Naive thymus-derived CD4-positive, alpha-beta T cell (primary cell): ENCODE measurements around the gene NEK10. TPM values are rescaled to one million over a fixed set of nuclear protein-coding genes. Genes with fewer than 3 reads are reported as not detected.
A peak's percentile ranks its signal among the peaks of the same experiment; 100 is the strongest.

ENCODE experiments used
- ATAC-seq: fragments of 150-1000 bp; cut with Tn5 transposase; 2 replicates; pipeline ENCODE4 v1.10.0; 2021; ENCODE audit warnings: mild to moderate bottlenecking, moderate library complexity
- CTCF ChIA-PET: fragments of 350-600 bp; sonication (Branson Sonifier 250); formaldehyde crosslinking; loops from one replicate; lab custom pipeline; 2021; ENCODE audit warnings: antibody characterized with exemption; lab: Charles Lee
- POLR2A ChIA-PET: fragments of 350-600 bp; sonication (Branson Sonifier 250); formaldehyde crosslinking; loops from one replicate; lab custom pipeline; 2021; ENCODE audit warnings: antibody characterized with exemption, inconsistent platforms; lab: Charles Lee
- DNase-seq, 9 donors: peaks; one replicate each; pipeline versions ENCODE4 v3.0.0 to v3.0.0-alpha.2; 2020 to 2022; ENCODE audit warnings: mixed read lengths in 1 of 9
- H3K27ac ChIP-seq: one replicate; pipeline ENCODE4 v1.7.0; 2013; ENCODE audit warnings: mild to moderate bottlenecking, low read depth, low read length, moderate library complexity
- H3K27me3 ChIP-seq, 2 donors: one replicate each; pipeline ENCODE4 v1.7.0; 2013; ENCODE audit warnings: low read length in 2 of 2, mild to moderate bottlenecking in 2 of 2, moderate library complexity in 2 of 2; ENCODE audit not compliant: control insufficient read depth in 2 of 2, insufficient read depth in 2 of 2
- H3K36me3 ChIP-seq, 3 experiments: 1 replicate in 2 of 3; 2 replicates in 1 of 3; pipeline ENCODE4 v1.7.0; 2013; ENCODE audit warnings: low read length in 3 of 3, mild to moderate bottlenecking in 3 of 3, moderate library complexity in 1 of 3; ENCODE audit not compliant: insufficient read depth in 3 of 3, control insufficient read depth in 2 of 3
- H3K4me1 ChIP-seq, 2 donors: one replicate each; pipeline ENCODE4 v1.7.0; 2013; ENCODE audit warnings: low read length in 2 of 2, mild to moderate bottlenecking in 2 of 2, moderate library complexity in 1 of 2; ENCODE audit not compliant: control insufficient read depth in 2 of 2, insufficient read depth in 2 of 2
- H3K4me3 ChIP-seq: 2 replicates; pipeline ENCODE4 v1.7.0; 2013; ENCODE audit warnings: mild to moderate bottlenecking, low read length
- H3K9me3 ChIP-seq, 3 experiments: 1 replicate in 2 of 3; 2 replicates in 1 of 3; pipeline ENCODE4 v1.7.0; 2013; ENCODE audit warnings: low read length in 3 of 3; ENCODE audit not compliant: control insufficient read depth in 2 of 3
- H3K27ac Mint-ChIP-seq, 9 donors: one replicate each; pipeline ENCODE4 v1.8.0; 2020 to 2022; ENCODE audit warnings: mixed read lengths in 9 of 9, mild to moderate bottlenecking in 8 of 9, moderate library complexity in 5 of 9, inconsistent platforms in 2 of 9
- H3K27me3 Mint-ChIP-seq, 5 donors: one replicate each; pipeline ENCODE4 v1.8.0; 2021 to 2022; ENCODE audit warnings: mixed read lengths in 5 of 5, mild to moderate bottlenecking in 1 of 5
- H3K36me3 Mint-ChIP-seq, 5 donors: one replicate each; pipeline ENCODE4 v1.8.0; 2020 to 2022; ENCODE audit warnings: mixed read lengths in 5 of 5, mild to moderate bottlenecking in 3 of 5, inconsistent platforms in 1 of 5
- H3K4me1 Mint-ChIP-seq, 7 donors: one replicate each; pipeline ENCODE4 v1.8.0; 2020 to 2022; ENCODE audit warnings: mixed read lengths in 7 of 7, mild to moderate bottlenecking in 3 of 7, inconsistent platforms in 1 of 7
- H3K4me3 Mint-ChIP-seq, 10 donors: one replicate each; pipeline ENCODE4 v1.8.0; 2020 to 2022; ENCODE audit warnings: mild to moderate bottlenecking in 10 of 10, mixed read lengths in 10 of 10, moderate library complexity in 6 of 10, inconsistent platforms in 2 of 10
- H3K9me3 Mint-ChIP-seq, 11 donors: one replicate each; pipeline ENCODE4 v1.8.0; 2020 to 2022; ENCODE audit warnings: mixed read lengths in 11 of 11, mild to moderate bottlenecking in 4 of 11, inconsistent platforms in 1 of 11, moderate library complexity in 1 of 11
- intact Hi-C, 2 donors: fragments of 100-400 bp; cut with micrococcal nuclease; formaldehyde crosslinking; loops; one replicate each; pipeline ENCODE4 v1.15.1; 2023
- polyA plus RNA-seq, 2 donors: library from polyadenylated mRNA; unstranded; fragments of 300-500 nt; fragmentation: Illumina TruSeq; gene quantifications; one replicate each; pipeline ENCODE4 v1.2.3, GENCODE V29; 2021
- total RNA-seq, 6 experiments: library from RNA in 5 of 6; stranded (reverse) in 5 of 6; gene quantifications; 1 replicate in 5 of 6; 2 replicates in 1 of 6; pipeline ENCODE4 v1.2.3 and lab custom pipeline; 2021 to 2026

NEK10 gene
- total and polyA plus RNA-seq, 7 experiments from 2014 or later, result 0.64 to 2.0 (median 0.95) TPM; not detected in 2

DNA sequence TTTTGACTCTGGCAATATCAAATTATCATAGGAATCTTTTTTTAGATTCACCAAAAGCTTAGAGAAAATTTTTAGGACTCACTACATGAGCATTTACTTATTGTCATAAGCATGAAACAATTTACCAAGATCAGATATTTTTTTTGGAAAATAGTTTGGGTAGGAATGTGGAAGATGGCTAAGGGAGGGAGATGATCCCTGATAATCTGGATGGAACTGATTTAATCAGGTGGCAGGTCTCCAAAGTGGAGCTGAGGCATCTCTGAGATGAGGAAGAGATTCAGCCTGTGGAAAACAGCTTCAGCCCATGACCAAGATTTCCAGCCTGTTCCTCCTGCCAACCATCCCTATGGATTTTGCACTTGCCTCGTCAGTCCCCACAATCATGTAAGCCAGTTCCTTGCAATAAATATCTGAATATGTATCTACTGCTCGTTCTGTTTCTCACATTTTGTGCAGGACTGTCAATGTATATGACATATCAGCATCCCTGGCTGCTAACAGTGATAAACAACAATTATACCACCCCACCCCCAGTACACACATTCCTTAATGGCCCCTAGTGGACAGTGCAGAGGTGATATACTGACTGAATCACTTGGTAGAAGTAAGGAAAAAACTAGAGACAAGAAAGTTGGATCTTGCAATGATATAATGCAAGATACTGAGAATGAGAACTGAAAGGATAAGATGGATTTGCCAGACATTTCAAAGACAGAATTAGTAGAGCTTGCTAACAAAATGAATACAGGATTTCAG lies 183.8 kb downstream of the NEK10 start:
- no peaks in the 10 kb centered on the region for H3K4me1 ChIP-seq
- H3K9me3 Mint-ChIP-seq, result no peaks in the 10 kb centered on the region
- no peak overlapping the region for H3K27ac Mint-ChIP-seq
- no peak overlapping the region for H3K27ac ChIP-seq
- ChIA-PET CTCF (no interaction called here), POLR2A (interaction anchor here (0.6 kb wide), 1 partner anchor 1107 kb away, joined by 3 read pairs; no protein-coding TSS in a partner anchor)
- peaks cover 0 to 4% (median 0%) of the 10 kb centered on the region in 5 donors for H3K27me3 Mint-ChIP-seq
- no peaks in the 10 kb centered on the region for H3K4me1 Mint-ChIP-seq
- H3K4me3 ChIP-seq, result no peak overlapping the region
- H3K4me3 Mint-ChIP-seq, result no peak overlapping the region
- no peaks in the 10 kb centered on the region for H3K36me3 ChIP-seq
- no peaks in the 10 kb centered on the region for H3K36me3 Mint-ChIP-seq
- H3K9me3 ChIP-seq, result no peaks in the 10 kb centered on the region
- H3K27me3 ChIP-seq, result no peaks in the 10 kb centered on the region
- intact Hi-C loops, result no loop called here
- ATAC-seq (no peak), DNase-seq (no peak)

GRCh38 chr3:27184261-27184660 lies 184.9 kb downstream of the NEK10 start:
- no peak overlapping the region for H3K27ac ChIP-seq
- DNase-seq (no peak), ATAC-seq (no peak)
- H3K27me3 ChIP-seq, result no peaks in the 10 kb centered on the region
- Mint-ChIP-seq H3K4me1 (no peaks in the 10 kb centered on the region), H3K27me3 (peaks cover 0 to 4% (median 0%) of the 10 kb centered on the region in 5 donors), H3K9me3 (no peaks in the 10 kb centered on the region), H3K36me3 (no peaks in the 10 kb centered on the region), H3K4me3 (no peak overlapping the region), H3K27ac (no peak overlapping the region)
- CTCF ChIA-PET, result no interaction called here
- no peak overlapping the region for H3K4me3 ChIP-seq
- H3K4me1 ChIP-seq, result no peaks in the 10 kb centered on the region
- H3K36me3 ChIP-seq, result no peaks in the 10 kb centered on the region
- H3K9me3 ChIP-seq, result no peaks in the 10 kb centered on the region
- POLR2A ChIA-PET, result no interaction called here
- intact Hi-C loops, result no loop called here

- H3K4me1 Mint-ChIP-seq, result no peaks in the 10 kb centered on the region
- H3K9me3 Mint-ChIP-seq, result peaks cover 0 to 2% (median 0%) of the 10 kb centered on the region in 11 donors
- Histone ChIP-seq H3K27me3 (no peaks in the 10 kb centered on the region), H3K36me3 (no peaks in the 10 kb centered on the region), H3K27ac (no peak overlapping the region), H3K4me3 (no peak overlapping the region), H3K4me1 (no peaks in the 10 kb centered on the region), H3K9me3 (no peaks in the 10 kb centered on the region)
- H3K27me3 Mint-ChIP-seq, result no peaks in the 10 kb centered on the region
- no peaks in the 10 kb centered on the region for H3K36me3 Mint-ChIP-seq
- no peak overlapping the region for H3K27ac Mint-ChIP-seq
- CTCF ChIA-PET, result no interaction called here
- DNase-seq (no peak), ATAC-seq (no peak)
- H3K4me3 Mint-ChIP-seq, result no peak overlapping the region
- POLR2A ChIA-PET, result no interaction called here
- intact Hi-C loops, result no loop called here
These were observed 192.9 kb downstream of the NEK10 start for GRCh38 chr3:27176256-27176655.

- H3K27ac Mint-ChIP-seq, result no peak overlapping the region
- H3K36me3 ChIP-seq, result no peaks in the 10 kb centered on the region
- ATAC-seq, result no peak
- no peaks in the 10 kb centered on the region for H3K4me1 Mint-ChIP-seq
- ChIA-PET POLR2A (no interaction called here), CTCF (no interaction called here)
- peaks cover 0 to 4% (median 0%) of the 10 kb centered on the region in 5 donors for H3K27me3 Mint-ChIP-seq
- H3K4me3 Mint-ChIP-seq, result no peak overlapping the region
- H3K4me1 ChIP-seq, result no peaks in the 10 kb centered on the region
- peaks cover 0 to 2% (median 0%) of the 10 kb centered on the region in 11 donors for H3K9me3 Mint-ChIP-seq
- H3K4me3 ChIP-seq, result no peak overlapping the region
- no peak overlapping the region for H3K27ac ChIP-seq
- H3K36me3 Mint-ChIP-seq, result no peaks in the 10 kb centered on the region
- no peaks in the 10 kb centered on the region for H3K9me3 ChIP-seq
- no peaks in the 10 kb centered on the region for H3K27me3 ChIP-seq
- intact Hi-C loops, result no loop called here
- DNase-seq, result no peak
These were observed 194.7 kb downstream of the NEK10 start for GRCh38 chr3:27174530-27174929.

DNA sequence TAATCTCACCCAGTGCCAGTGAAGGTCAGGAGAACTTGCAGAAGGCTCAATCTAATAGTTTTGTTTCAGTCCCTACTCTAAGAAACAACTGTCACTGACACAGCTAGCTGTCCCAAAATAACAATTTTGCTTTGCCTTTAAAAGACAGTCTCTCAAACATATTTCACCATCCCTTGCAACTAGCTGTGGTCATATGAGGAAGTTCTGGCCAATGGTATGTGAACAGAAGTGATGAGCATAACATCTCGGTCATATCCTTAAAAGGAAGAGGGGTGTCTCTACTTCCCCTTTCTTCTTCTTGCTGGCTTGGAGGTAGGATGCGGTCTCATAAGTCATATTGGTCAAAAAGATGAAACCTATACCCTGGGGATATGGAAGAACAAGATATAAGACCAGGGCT lies 198.1 kb downstream of the NEK10 start:
- DNase-seq, result no peak
- Mint-ChIP-seq H3K27me3 (peaks cover 0 to 4% (median 0%) of the 10 kb centered on the region in 5 donors), H3K4me1 (no peaks in the 10 kb centered on the region), H3K36me3 (no peaks in the 10 kb centered on the region), H3K9me3 (peaks cover 0 to 2% (median 0%) of the 10 kb centered on the region in 11 donors), H3K27ac (no peak overlapping the region), H3K4me3 (no peak overlapping the region)
- Histone ChIP-seq H3K4me1 (no peaks in the 10 kb centered on the region), H3K4me3 (no peak overlapping the region), H3K27ac (no peak overlapping the region), H3K27me3 (no peaks in the 10 kb centered on the region), H3K36me3 (no peaks in the 10 kb centered on the region), H3K9me3 (no peaks in the 10 kb centered on the region)
- peak; percentile 77 for ATAC-seq
- POLR2A ChIA-PET, result no interaction called here
- CTCF ChIA-PET, result no interaction called here
- intact Hi-C loops, result no loop called here

- intact Hi-C loops, result no loop called here
- Histone ChIP-seq H3K36me3 (no peaks in the 10 kb centered on the region), H3K4me3 (no peak overlapping the region), H3K4me1 (no peaks in the 10 kb centered on the region), H3K27ac (no peak overlapping the region), H3K9me3 (no peaks in the 10 kb centered on the region), H3K27me3 (no peaks in the 10 kb centered on the region)
- Mint-ChIP-seq H3K4me1 (no peaks in the 10 kb centered on the region), H3K36me3 (no peaks in the 10 kb centered on the region), H3K9me3 (no peaks in the 10 kb centered on the region), H3K27me3 (peaks cover 0 to 4% (median 0%) of the 10 kb centered on the region in 5 donors), H3K4me3 (no peak overlapping the region), H3K27ac (no peak overlapping the region)
- no peak for ATAC-seq
- POLR2A ChIA-PET, result no interaction called here
- CTCF ChIA-PET, result no interaction called here
- DNase-seq, result no peak
These were observed 202.3 kb downstream of the NEK10 start for GRCh38 chr3:27166888-27167287.

- CTCF ChIA-PET, result no interaction called here
These were observed 203.9 kb downstream of the NEK10 start for GRCh38 chr3:27165321-27165721.

More at GRCh38 chr3:27165321-27165721, 203.9 kb downstream of the NEK10 start:
- no peaks in the 10 kb centered on the region for H3K9me3 Mint-ChIP-seq
- POLR2A ChIA-PET, result no interaction called here
- intact Hi-C loops, result no loop called here
- no peak for DNase-seq
- Histone ChIP-seq H3K4me3 (no peak overlapping the region), H3K27me3 (no peaks in the 10 kb centered on the region), H3K9me3 (no peaks in the 10 kb centered on the region), H3K27ac (no peak overlapping the region), H3K36me3 (no peaks in the 10 kb centered on the region), H3K4me1 (no peaks in the 10 kb centered on the region)
- no peak overlapping the region for H3K4me3 Mint-ChIP-seq
- no peaks in the 10 kb centered on the region for H3K27me3 Mint-ChIP-seq
- no peaks in the 10 kb centered on the region for H3K36me3 Mint-ChIP-seq
- H3K4me1 Mint-ChIP-seq, result no peaks in the 10 kb centered on the region
- H3K27ac Mint-ChIP-seq, result no peak overlapping the region
- ATAC-seq, result no peak
